Nephron (organoid): ENCODE measurements around the gene BRDT.

ENCODE experiments used
- H3K27ac Mint-ChIP-seq, 3 experiments: 2 replicates each; pipeline ENCODE4 v1.8.0; 2020; ENCODE audit warnings: mixed read lengths in 3 of 3, mild to moderate bottlenecking in 2 of 3, moderate library complexity in 1 of 3
- H3K27me3 Mint-ChIP-seq: 2 replicates; pipeline ENCODE4 v1.8.0; 2021; ENCODE audit warnings: low read depth, mild to moderate bottlenecking, moderate library complexity, mixed read lengths
- H3K36me3 Mint-ChIP-seq: 2 replicates; pipeline ENCODE4 v1.8.0; 2020; ENCODE audit warnings: low read depth, mixed read lengths
- H3K4me1 Mint-ChIP-seq: 2 replicates; pipeline ENCODE4 v1.8.0; 2020; ENCODE audit warnings: mixed read lengths
- H3K4me3 Mint-ChIP-seq, 3 experiments: 2 replicates each; pipeline ENCODE4 v1.8.0; 2020; ENCODE audit warnings: mild to moderate bottlenecking in 3 of 3, mixed read lengths in 3 of 3, moderate library complexity in 2 of 3
- H3K9me3 Mint-ChIP-seq: 2 replicates; pipeline ENCODE4 v1.8.0; 2020; ENCODE audit warnings: mixed read lengths
- CTCF ChIP-seq, 3 experiments: fragments of 200-600 bp; sonication (generic); IDR thresholded peaks; one replicate each; pipeline ENCODE4 v1.5.0; 2021; ENCODE audit warnings: antibody characterized with exemption in 3 of 3; ENCODE audit not compliant: unreplicated experiment in 3 of 3

The BRDT gene

GRCh38 chr1:91929250-91929649 is 20.0 kb upstream of the BRDT start:
- Mint-ChIP-seq H3K36me3 (no peaks in the 10 kb centered on the region), H3K27me3 (peaks cover 3% of the 10 kb centered on the region), H3K4me1 (peaks cover 13% of the 10 kb centered on the region), H3K9me3 (no peaks in the 10 kb centered on the region), H3K4me3 (no peak overlapping the region), H3K27ac (peak overlapping the region; percentile 27 to 70 (median 57))
- no peak for TF ChIP-seq CTCF (IDR thresholded peaks at IDR 0.05; ENCODE audit: unreplicated experiment in 3 of 3)

- H3K4me1 Mint-ChIP-seq: no peaks in the 10 kb centered on the region
- H3K36me3 Mint-ChIP-seq: no peaks in the 10 kb centered on the region
- no peak overlapping the region for H3K27ac Mint-ChIP-seq
- no peak overlapping the region for H3K4me3 Mint-ChIP-seq
- TF ChIP-seq CTCF (IDR thresholded peaks at IDR 0.05; ENCODE audit: unreplicated experiment in 3 of 3): no peak
- no peaks in the 10 kb centered on the region for H3K27me3 Mint-ChIP-seq
- no peaks in the 10 kb centered on the region for H3K9me3 Mint-ChIP-seq
Measured at GRCh38 chr1:91937613-91938012, 11.6 kb upstream of the BRDT start.

GRCh38 chr1:91940496-91940895 is 8.7 kb upstream of the BRDT start:
- Mint-ChIP-seq H3K36me3 (no peaks in the 10 kb centered on the region), H3K27ac (no peak overlapping the region), H3K4me1 (no peaks in the 10 kb centered on the region), H3K27me3 (no peaks in the 10 kb centered on the region), H3K4me3 (no peak overlapping the region), H3K9me3 (no peaks in the 10 kb centered on the region)
- no peak for TF ChIP-seq CTCF (IDR thresholded peaks at IDR 0.05; ENCODE audit: unreplicated experiment in 3 of 3)

- H3K9me3 Mint-ChIP-seq: no peaks in the 10 kb centered on the region
- H3K27ac Mint-ChIP-seq: no peak overlapping the region
- no peaks in the 10 kb centered on the region for H3K36me3 Mint-ChIP-seq
- no peak overlapping the region for H3K4me3 Mint-ChIP-seq
- no peak for TF ChIP-seq CTCF (IDR thresholded peaks at IDR 0.05; ENCODE audit: unreplicated experiment in 3 of 3)
- H3K27me3 Mint-ChIP-seq: no peaks in the 10 kb centered on the region
- no peaks in the 10 kb centered on the region for H3K4me1 Mint-ChIP-seq
Measured at GRCh38 chr1:91944087-91944486, 5.1 kb upstream of the BRDT start.

GRCh38 chr1:91948097-91948496 is 1.1 kb upstream of the BRDT start:
- Mint-ChIP-seq H3K9me3 (no peaks in the 10 kb centered on the region), H3K4me3 (no peak overlapping the region), H3K27me3 (peaks cover 3% of the 10 kb centered on the region), H3K4me1 (no peaks in the 10 kb centered on the region), H3K27ac (no peak overlapping the region), H3K36me3 (no peaks in the 10 kb centered on the region)
- TF ChIP-seq CTCF (IDR thresholded peaks at IDR 0.05; ENCODE audit: unreplicated experiment in 3 of 3): no peak

- Mint-ChIP-seq H3K27ac (no peak overlapping the region), H3K36me3 (no peaks in the 10 kb centered on the region), H3K9me3 (no peaks in the 10 kb centered on the region), H3K4me1 (no peaks in the 10 kb centered on the region), H3K27me3 (peaks cover 3% of the 10 kb centered on the region), H3K4me3 (no peak overlapping the region)
- TF ChIP-seq CTCF (IDR thresholded peaks at IDR 0.05; ENCODE audit: unreplicated experiment in 3 of 3): no peak
Measured at GRCh38 chr1:91948501-91949355, 473 bp upstream of the BRDT start.
